ENCODE results near the gene E2F6. TPM values are rescaled to one million over a fixed set of nuclear protein-coding genes. Genes with fewer than 3 reads are reported as not detected.
A peak's percentile ranks its signal among the peaks of the same experiment; 100 is the strongest.

Gene E2F6
- total and polyA plus RNA-seq, 2 of the 13 experiments (the other 11 are each of a cell fraction or from before 2014, with no cell fraction given) = 27.3 to 36.0 TPM

GRCh38 chr2:11398750-11399437 is 67.1 kb downstream of the E2F6 start:
- peaks cover 43% of the 10 kb centered on the region for H3K4me1 ChIP-seq (ENCODE audit: insufficient read depth, low read length)
- no peaks in the 10 kb centered on the region for H3K9me3 ChIP-seq (ENCODE audit: low read length)
- no peak overlapping the region for H3K4me2 ChIP-seq (ENCODE audit: low read depth, low read length)
- no peak for ATAC-seq
- no peak for DNase-seq (ENCODE audit: low spot score)
- 59% methylated on average over 16 of the region's 16 CpGs for WGBS (ENCODE audit: low lambda C conversion rate)
- H3K4me3 ChIP-seq (replicated peaks in 1 of 3; ENCODE audit: insufficient read depth in 1 of 3, low read depth in 2 of 3, low read length in 3 of 3) = no peak overlapping the region
- CTCF ChIA-PET (ENCODE audit: low intra/inter-chr PET ratio, low total read pairs) = no interaction called here
- no peak overlapping the region for H2AFZ ChIP-seq (ENCODE audit: low read length)
- no peaks in the 10 kb centered on the region for H3K36me3 ChIP-seq (replicated peaks in 1 of 2; ENCODE audit: control insufficient read depth in 1 of 2, insufficient read depth in 2 of 2, low read length in 2 of 2)
- no peak for FAIRE-seq
- intact Hi-C loops (cut with micrococcal nuclease; ENCODE audit: unreplicated experiment) = no loop called here
- H3K79me2 ChIP-seq (ENCODE audit: insufficient read depth, low read length) = no peaks in the 10 kb centered on the region
- H3K27ac ChIP-seq (ENCODE audit: extremely low read length, insufficient read depth, low read length) = no peak overlapping the region
- POLR2A ChIA-PET = interaction anchor here (1.0 to 1.3 kb wide), 2 partner anchors 11 to 24 kb away, joined by 4 read pairs; no protein-coding TSS in a partner anchor
- H4K20me1 ChIP-seq (ENCODE audit: insufficient read depth, low read length) = no peaks in the 10 kb centered on the region
- no TSS peak for BruUV-seq (replicated peaks)
- in situ Hi-C loops (cut with HindIII; ENCODE audit: extremely low pct_ligation_motif_present, low pct_unique_long_range_greater_than_20kb) = no loop called here
- H3K27me3 ChIP-seq (ENCODE audit: control insufficient read depth in 1 of 2, insufficient read depth in 2 of 2, low read length in 2 of 2) = peaks cover 3 to 4% of the 10 kb centered on the region in 2 experiments; a peak in 2 of 5 replicates
- H3K9ac ChIP-seq (ENCODE audit: insufficient read depth, low read depth, low read length) = no peak overlapping the region
- TF ChIP-seq GZF1 (CRISPR knock-in tag; IDR thresholded peaks at IDR 0.05) (no peak), XBP1 (CRISPR knock-in tag; IDR thresholded peaks at IDR 0.05) (no peak), FOXA3 (CRISPR knock-in tag; IDR thresholded peaks at IDR 0.05) (no peak), ZNF687 (CRISPR knock-in tag; IDR thresholded peaks at IDR 0.05) (peak; percentile 12; the same call in 1 of the 2 replicates), ZSCAN22 (CRISPR knock-in tag; IDR thresholded peaks at IDR 0.05) (no peak), ZFX (CRISPR knock-in tag; IDR thresholded peaks at IDR 0.05; ENCODE audit: low read depth) (no peak), ZBTB43 (CRISPR knock-in tag; conservative IDR thresholded peaks at IDR 0.05) (no peak), MXI1 (IDR thresholded peaks at IDR 0.05; ENCODE audit: borderline replicate concordance, low read depth, low read length) (no peak), CEBPB (IDR thresholded peaks at IDR 0.05; ENCODE audit: borderline replicate concordance, low read depth, low read length) (no peak), ZNF292 (CRISPR knock-in tag; IDR thresholded peaks at IDR 0.05; ENCODE audit: borderline replicate concordance, low read depth) (no peak), THAP7 (CRISPR knock-in tag; IDR thresholded peaks at IDR 0.05) (no peak), ZNF296 (CRISPR knock-in tag; conservative IDR thresholded peaks at IDR 0.05) (no peak), HNRNPLL (IDR thresholded peaks at IDR 0.05; ENCODE audit: low read depth, low read length, poor library complexity, severe bottlenecking) (no peak), FOXA1 (IDR thresholded peaks at IDR 0.05) (no peak), FOXA1 (CRISPR knock-in tag; IDR thresholded peaks at IDR 0.05) (peak; percentile 25; the same call in 1 of the 2 replicates), ZBTB46 (CRISPR knock-in tag; IDR thresholded peaks at IDR 0.05; ENCODE audit: borderline replicate concordance) (no peak), RAD51 (IDR thresholded peaks at IDR 0.05; ENCODE audit: borderline replicate concordance) (no peak), ZBTB38 (CRISPR knock-in tag; IDR thresholded peaks at IDR 0.05) (no peak)

All from HepG2 (cell line).